ENCODE results near the gene DNAH14.

The DNAH14 gene

DNA sequence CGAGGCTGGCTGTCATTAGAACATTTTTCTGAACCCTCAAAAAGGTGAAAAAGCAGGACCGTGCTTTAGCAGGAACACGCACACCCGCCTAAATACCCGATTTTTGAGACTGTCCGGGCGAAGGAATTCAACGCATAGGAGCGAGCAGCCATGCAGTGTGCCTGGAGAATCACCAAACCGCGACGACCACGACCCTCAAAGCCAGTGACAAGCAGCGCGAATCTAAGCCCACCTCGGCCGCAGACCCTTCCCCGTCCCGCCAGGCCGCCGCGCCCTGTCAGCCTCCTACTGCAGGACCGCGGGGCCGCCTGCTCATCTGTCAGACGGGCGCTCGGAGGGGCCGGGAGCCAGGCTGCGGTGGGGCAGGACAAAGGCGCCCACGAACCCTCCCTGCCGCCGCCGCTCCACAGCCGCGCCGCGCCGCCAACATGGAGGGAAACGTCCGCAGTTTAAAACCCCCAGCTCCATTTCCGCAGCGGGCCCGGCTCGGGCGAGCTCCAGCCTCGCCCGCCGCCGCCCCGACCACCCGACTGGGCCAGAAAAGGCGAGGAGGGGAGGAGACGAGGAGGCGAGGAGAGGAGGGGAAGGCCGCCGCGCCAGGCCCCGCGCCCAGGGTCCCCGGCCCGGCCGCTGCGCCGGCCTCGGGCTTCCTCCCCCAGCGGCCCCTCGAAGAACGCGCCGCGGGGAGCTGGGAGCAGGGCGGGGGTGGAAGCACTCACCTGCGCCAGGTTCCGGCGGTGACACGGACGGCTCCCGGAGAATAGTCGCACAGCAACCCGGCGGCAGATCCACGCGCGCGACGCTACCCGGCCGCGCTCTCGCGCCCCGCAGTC lies 498.0 kb downstream of the DNAH14 start, which contains the start of gene LBR:
Gene LBR (minus strand): TSS at position 804 of the 833 bp plus-strand sequence. CDS start 3,963 bp downstream, outside the sequence.
- no peak for DNase-seq (ENCODE audit: low spot score)
- TF ChIP-seq, protein P1, sequence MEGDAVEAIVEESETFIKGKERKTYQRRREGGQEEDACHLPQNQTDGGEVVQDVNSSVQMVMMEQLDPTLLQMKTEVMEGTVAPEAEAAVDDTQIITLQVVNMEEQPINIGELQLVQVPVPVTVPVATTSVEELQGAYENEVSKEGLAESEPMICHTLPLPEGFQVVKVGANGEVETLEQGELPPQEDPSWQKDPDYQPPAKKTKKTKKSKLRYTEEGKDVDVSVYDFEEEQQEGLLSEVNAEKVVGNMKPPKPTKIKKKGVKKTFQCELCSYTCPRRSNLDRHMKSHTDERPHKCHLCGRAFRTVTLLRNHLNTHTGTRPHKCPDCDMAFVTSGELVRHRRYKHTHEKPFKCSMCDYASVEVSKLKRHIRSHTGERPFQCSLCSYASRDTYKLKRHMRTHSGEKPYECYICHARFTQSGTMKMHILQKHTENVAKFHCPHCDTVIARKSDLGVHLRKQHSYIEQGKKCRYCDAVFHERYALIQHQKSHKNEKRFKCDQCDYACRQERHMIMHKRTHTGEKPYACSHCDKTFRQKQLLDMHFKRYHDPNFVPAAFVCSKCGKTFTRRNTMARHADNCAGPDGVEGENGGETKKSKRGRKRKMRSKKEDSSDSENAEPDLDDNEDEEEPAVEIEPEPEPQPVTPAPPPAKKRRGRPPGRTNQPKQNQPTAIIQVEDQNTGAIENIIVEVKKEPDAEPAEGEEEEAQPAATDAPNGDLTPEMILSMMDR (IDR thresholded peaks at IDR 0.05; ENCODE audit: extremely low read depth, missing control alignments) = no peak

DNA sequence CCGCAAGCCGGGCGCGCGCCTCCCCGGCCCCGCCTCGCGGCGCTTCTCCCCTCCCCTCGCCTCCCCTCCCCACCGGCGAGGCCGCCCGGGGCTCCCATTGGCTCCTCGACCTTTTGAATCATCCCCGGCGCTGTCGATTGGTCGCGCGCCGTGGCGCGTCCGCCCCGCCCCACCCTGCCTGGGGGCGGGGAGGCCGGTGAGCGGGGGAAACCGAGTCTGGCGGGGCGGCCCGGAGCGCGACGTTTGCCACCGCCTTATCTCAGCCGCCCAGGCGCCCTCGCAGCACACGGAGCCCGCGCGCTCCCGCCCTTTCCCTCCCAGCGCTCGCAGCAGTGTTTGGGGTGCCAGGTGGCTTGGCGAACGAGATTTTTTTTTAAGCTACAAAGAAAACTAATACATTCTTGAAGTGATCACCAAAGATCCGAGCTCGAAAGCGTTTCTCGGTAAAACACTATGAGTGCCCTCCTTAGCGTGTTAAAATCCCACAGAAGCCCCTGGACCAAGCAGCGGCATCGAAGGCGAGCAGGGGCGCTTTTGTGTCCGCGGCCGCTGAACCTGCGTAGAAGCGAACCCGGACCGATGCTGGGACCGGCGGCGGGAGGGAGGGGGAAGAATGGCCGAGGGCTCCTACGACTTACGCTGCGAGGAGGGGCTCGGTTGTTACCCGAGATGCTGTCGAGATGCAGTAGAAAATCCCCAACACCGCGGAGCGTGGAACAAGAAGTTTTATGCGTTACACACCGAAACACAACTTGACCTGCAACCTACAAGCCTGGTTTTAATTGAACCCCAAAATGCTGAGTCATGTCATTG lies 498.8 kb downstream of the DNAH14 start:
- peak; percentile 99 for DNase-seq (ENCODE audit: low spot score)
- TF ChIP-seq, protein P1 (IDR thresholded peaks at IDR 0.05; ENCODE audit: extremely low read depth, missing control alignments) = no peak

DNA sequence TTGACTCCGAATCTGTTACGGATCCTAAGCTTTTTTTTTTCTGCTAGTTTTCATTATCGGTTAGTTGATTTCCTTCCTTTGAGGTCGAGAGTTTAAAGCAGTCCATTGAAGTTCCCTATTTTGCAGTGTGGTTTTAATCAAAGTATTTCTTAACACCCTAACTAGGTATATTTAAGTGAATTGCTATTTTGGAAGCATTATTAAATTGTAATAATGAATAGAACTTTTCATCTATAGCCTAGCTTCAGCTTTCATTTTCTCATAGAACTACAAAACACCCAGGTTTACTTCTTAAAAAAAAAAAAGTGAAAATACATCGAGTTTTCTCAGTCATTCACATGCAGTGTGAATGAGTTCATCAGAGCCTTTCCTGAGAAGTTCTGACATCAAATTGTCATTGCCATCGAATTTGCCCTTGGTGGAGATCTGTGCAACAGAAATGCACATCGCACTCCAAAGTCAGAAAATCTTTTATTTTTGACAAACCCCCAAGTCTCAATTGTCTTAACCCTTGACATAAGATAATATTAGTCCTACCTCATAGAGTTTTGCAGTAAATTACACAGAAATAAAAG lies 499.5 kb downstream of the DNAH14 start:
- DNase-seq (ENCODE audit: low spot score) = peak; percentile 48
- TF ChIP-seq, protein P1 (IDR thresholded peaks at IDR 0.05; ENCODE audit: extremely low read depth, missing control alignments) = no peak

GRCh38 chr1:225430301-225430700 lies 500.8 kb downstream of the DNAH14 start:
- TF ChIP-seq, protein P1 (IDR thresholded peaks at IDR 0.05; ENCODE audit: extremely low read depth, missing control alignments) = no peak
- no peak for DNase-seq (ENCODE audit: low spot score)

- TF ChIP-seq, protein P1 (IDR thresholded peaks at IDR 0.05; ENCODE audit: extremely low read depth, missing control alignments) = no peak
- no peak for DNase-seq (ENCODE audit: low spot score)
Observed at GRCh38 chr1:225431081-225431863, 501.8 kb downstream of the DNAH14 start.

GRCh38 chr1:225434046-225434445 lies 504.6 kb downstream of the DNAH14 start:
- DNase-seq (ENCODE audit: low spot score) = no peak
- TF ChIP-seq, protein P1 (IDR thresholded peaks at IDR 0.05; ENCODE audit: extremely low read depth, missing control alignments) = no peak

Measured in GM20000 (cell line).